ENCODE measurements around the gene APBB2.

Gene APBB2

GRCh38 chr4:40953283-40954087 lies 260.9 kb downstream of the APBB2 start:
- H2AFZ ChIP-seq (ENCODE audit: low read depth, low read length) = no peak overlapping the region
- H3K4me3 ChIP-seq (ENCODE audit: low read length) = no peak overlapping the region
- no peaks in the 10 kb centered on the region for H3K36me3 ChIP-seq (ENCODE audit: insufficient read depth, low read length)
- no peaks in the 10 kb centered on the region for H3K27me3 ChIP-seq (ENCODE audit: insufficient read depth, low read length)
- H3K4me1 ChIP-seq (ENCODE audit: insufficient read depth, low read length) = peaks cover 4% of the 10 kb centered on the region
- H3K9me3 ChIP-seq (ENCODE audit: low read length) = no peaks in the 10 kb centered on the region

- Histone ChIP-seq H3K4me3 (ENCODE audit: low read length) (no peak overlapping the region), H3K4me1 (ENCODE audit: insufficient read depth, low read length) (peaks cover 4% of the 10 kb centered on the region), H3K36me3 (ENCODE audit: insufficient read depth, low read length) (no peaks in the 10 kb centered on the region), H2AFZ (ENCODE audit: low read depth, low read length) (no peak overlapping the region), H3K9me3 (ENCODE audit: low read length) (no peaks in the 10 kb centered on the region), H3K27me3 (ENCODE audit: insufficient read depth, low read length) (no peaks in the 10 kb centered on the region)
Observed at GRCh38 chr4:40952672-40953071, 261.7 kb downstream of the APBB2 start.

- no peaks in the 10 kb centered on the region for H3K9me3 ChIP-seq (ENCODE audit: low read length)
- no peaks in the 10 kb centered on the region for H3K27me3 ChIP-seq (ENCODE audit: insufficient read depth, low read length)
- H3K4me3 ChIP-seq (ENCODE audit: low read length) = no peak overlapping the region
- peaks cover 4% of the 10 kb centered on the region for H3K4me1 ChIP-seq (ENCODE audit: insufficient read depth, low read length)
- H3K36me3 ChIP-seq (ENCODE audit: insufficient read depth, low read length) = no peaks in the 10 kb centered on the region
- no peak overlapping the region for H2AFZ ChIP-seq (ENCODE audit: low read depth, low read length)
Observed at GRCh38 chr4:40952217-40952616, 262.1 kb downstream of the APBB2 start.

GRCh38 chr4:40951026-40951425 lies 263.3 kb downstream of the APBB2 start:
- no peaks in the 10 kb centered on the region for H3K36me3 ChIP-seq (ENCODE audit: insufficient read depth, low read length)
- H3K9me3 ChIP-seq (ENCODE audit: low read length) = no peaks in the 10 kb centered on the region
- H3K27me3 ChIP-seq (ENCODE audit: insufficient read depth, low read length) = no peaks in the 10 kb centered on the region
- H3K4me3 ChIP-seq (ENCODE audit: low read length) = no peak overlapping the region
- no peak overlapping the region for H2AFZ ChIP-seq (ENCODE audit: low read depth, low read length)
- H3K4me1 ChIP-seq (ENCODE audit: insufficient read depth, low read length) = peaks cover 4% of the 10 kb centered on the region

GRCh38 chr4:40949358-40950100 lies 264.8 kb downstream of the APBB2 start:
- Histone ChIP-seq H2AFZ (ENCODE audit: low read depth, low read length) (no peak overlapping the region), H3K9me3 (ENCODE audit: low read length) (no peaks in the 10 kb centered on the region), H3K36me3 (ENCODE audit: insufficient read depth, low read length) (no peaks in the 10 kb centered on the region), H3K4me3 (ENCODE audit: low read length) (no peak overlapping the region), H3K27me3 (ENCODE audit: insufficient read depth, low read length) (no peaks in the 10 kb centered on the region), H3K4me1 (ENCODE audit: insufficient read depth, low read length) (peaks cover 4% of the 10 kb centered on the region)

- Histone ChIP-seq H3K27me3 (ENCODE audit: insufficient read depth, low read length) (no peaks in the 10 kb centered on the region), H2AFZ (ENCODE audit: low read depth, low read length) (no peak overlapping the region), H3K4me1 (ENCODE audit: insufficient read depth, low read length) (no peaks in the 10 kb centered on the region), H3K36me3 (ENCODE audit: insufficient read depth, low read length) (no peaks in the 10 kb centered on the region), H3K4me3 (ENCODE audit: low read length) (no peak overlapping the region), H3K9me3 (ENCODE audit: low read length) (no peaks in the 10 kb centered on the region)
Observed at GRCh38 chr4:40948014-40948413, 266.3 kb downstream of the APBB2 start.

GRCh38 chr4:40946652-40947051 lies 267.7 kb downstream of the APBB2 start:
- H3K4me1 ChIP-seq (ENCODE audit: insufficient read depth, low read length) = no peaks in the 10 kb centered on the region
- no peaks in the 10 kb centered on the region for H3K27me3 ChIP-seq (ENCODE audit: insufficient read depth, low read length)
- H3K4me3 ChIP-seq (ENCODE audit: low read length) = no peak overlapping the region
- no peaks in the 10 kb centered on the region for H3K36me3 ChIP-seq (ENCODE audit: insufficient read depth, low read length)
- no peak overlapping the region for H2AFZ ChIP-seq (ENCODE audit: low read depth, low read length)
- no peaks in the 10 kb centered on the region for H3K9me3 ChIP-seq (ENCODE audit: low read length)

- no peaks in the 10 kb centered on the region for H3K9me3 ChIP-seq (ENCODE audit: low read length)
- no peak overlapping the region for H2AFZ ChIP-seq (ENCODE audit: low read depth, low read length)
- no peaks in the 10 kb centered on the region for H3K27me3 ChIP-seq (ENCODE audit: insufficient read depth, low read length)
- no peaks in the 10 kb centered on the region for H3K36me3 ChIP-seq (ENCODE audit: insufficient read depth, low read length)
- no peaks in the 10 kb centered on the region for H3K4me1 ChIP-seq (ENCODE audit: insufficient read depth, low read length)
- H3K4me3 ChIP-seq (ENCODE audit: low read length) = no peak overlapping the region
Observed at GRCh38 chr4:40940756-40941155, 273.6 kb downstream of the APBB2 start.

- Histone ChIP-seq H2AFZ (ENCODE audit: low read depth, low read length) (no peak overlapping the region), H3K9me3 (ENCODE audit: low read length) (no peaks in the 10 kb centered on the region), H3K36me3 (ENCODE audit: insufficient read depth, low read length) (no peaks in the 10 kb centered on the region), H3K4me1 (ENCODE audit: insufficient read depth, low read length) (no peaks in the 10 kb centered on the region), H3K27me3 (ENCODE audit: insufficient read depth, low read length) (no peaks in the 10 kb centered on the region), H3K4me3 (ENCODE audit: low read length) (no peak overlapping the region)
Observed at GRCh38 chr4:40940317-40940741, 274.0 kb downstream of the APBB2 start.

- H2AFZ ChIP-seq (ENCODE audit: low read depth, low read length) = no peak overlapping the region
- H3K4me3 ChIP-seq (ENCODE audit: low read length) = no peak overlapping the region
- no peaks in the 10 kb centered on the region for H3K27me3 ChIP-seq (ENCODE audit: insufficient read depth, low read length)
- no peaks in the 10 kb centered on the region for H3K36me3 ChIP-seq (ENCODE audit: insufficient read depth, low read length)
- peaks cover 3% of the 10 kb centered on the region for H3K4me1 ChIP-seq (ENCODE audit: insufficient read depth, low read length)
- H3K9me3 ChIP-seq (ENCODE audit: low read length) = no peaks in the 10 kb centered on the region
Observed at GRCh38 chr4:40939856-40940255, 274.5 kb downstream of the APBB2 start.

GRCh38 chr4:40938337-40938736 lies 276.0 kb downstream of the APBB2 start:
- Histone ChIP-seq H3K36me3 (ENCODE audit: insufficient read depth, low read length) (no peaks in the 10 kb centered on the region), H3K9me3 (ENCODE audit: low read length) (no peaks in the 10 kb centered on the region), H2AFZ (ENCODE audit: low read depth, low read length) (no peak overlapping the region), H3K4me1 (ENCODE audit: insufficient read depth, low read length) (peaks cover 8% of the 10 kb centered on the region), H3K4me3 (ENCODE audit: low read length) (no peak overlapping the region), H3K27me3 (ENCODE audit: insufficient read depth, low read length) (no peaks in the 10 kb centered on the region)

GRCh38 chr4:40937140-40937725 lies 277.1 kb downstream of the APBB2 start:
- Histone ChIP-seq H3K4me1 (ENCODE audit: insufficient read depth, low read length) (peaks cover 8% of the 10 kb centered on the region), H2AFZ (ENCODE audit: low read depth, low read length) (no peak overlapping the region), H3K4me3 (ENCODE audit: low read length) (no peak overlapping the region), H3K36me3 (ENCODE audit: insufficient read depth, low read length) (no peaks in the 10 kb centered on the region), H3K9me3 (ENCODE audit: low read length) (no peaks in the 10 kb centered on the region), H3K27me3 (ENCODE audit: insufficient read depth, low read length) (no peaks in the 10 kb centered on the region)

GRCh38 chr4:40934676-40935075 lies 279.7 kb downstream of the APBB2 start:
- H2AFZ ChIP-seq (ENCODE audit: low read depth, low read length) = no peak overlapping the region
- H3K4me1 ChIP-seq (ENCODE audit: insufficient read depth, low read length) = peaks cover 10% of the 10 kb centered on the region
- no peak overlapping the region for H3K4me3 ChIP-seq (ENCODE audit: low read length)
- no peaks in the 10 kb centered on the region for H3K36me3 ChIP-seq (ENCODE audit: insufficient read depth, low read length)
- no peaks in the 10 kb centered on the region for H3K27me3 ChIP-seq (ENCODE audit: insufficient read depth, low read length)
- no peaks in the 10 kb centered on the region for H3K9me3 ChIP-seq (ENCODE audit: low read length)
